Activated CD8-positive, alpha-beta memory T cell treated with anti-CD3 and anti-CD28 coated beads for 36 hours (primary cell): ENCODE results near the gene LPGAT1. TPM values are rescaled to one million over a fixed set of nuclear protein-coding genes. Genes with fewer than 3 reads are reported as not detected.
"Not testable (repeated sequence)": the region's sequence is repeated elsewhere in the genome, so short reads cannot be mapped to it uniquely, and the experiment has no call there.

Experiments
- CTCF ChIA-PET: fragments of 350-600 bp; sonication (Branson Sonifier 250); formaldehyde crosslinking; loops from one replicate; lab custom pipeline; 2021; ENCODE audit warnings: antibody characterized with exemption; lab: Charles Lee
- POLR2A ChIA-PET: fragments of 350-600 bp; sonication (Branson Sonifier 250); formaldehyde crosslinking; loops from one replicate; lab custom pipeline; 2021; ENCODE audit warnings: antibody characterized with exemption; lab: Charles Lee
- total RNA-seq, 2 experiments: library from RNA; stranded (reverse); gene quantifications; one replicate each; pipeline ENCODE4 v1.2.3, GENCODE V29; 2021

LPGAT1 gene
- total RNA-seq, 2 experiments from 2014 or later: 28.2 to 29.3 TPM

- POLR2A ChIA-PET: no interaction called here
- CTCF ChIA-PET: interaction anchor here (0.5 to 2.5 kb wide), 5 partner anchors 10 to 1067 kb away, joined by 4 to 6 read pairs (median 5); no protein-coding TSS in a partner anchor
Measured at GRCh38 chr1:211695135-211695816, 135.3 kb downstream of the LPGAT1 start.

DNA sequence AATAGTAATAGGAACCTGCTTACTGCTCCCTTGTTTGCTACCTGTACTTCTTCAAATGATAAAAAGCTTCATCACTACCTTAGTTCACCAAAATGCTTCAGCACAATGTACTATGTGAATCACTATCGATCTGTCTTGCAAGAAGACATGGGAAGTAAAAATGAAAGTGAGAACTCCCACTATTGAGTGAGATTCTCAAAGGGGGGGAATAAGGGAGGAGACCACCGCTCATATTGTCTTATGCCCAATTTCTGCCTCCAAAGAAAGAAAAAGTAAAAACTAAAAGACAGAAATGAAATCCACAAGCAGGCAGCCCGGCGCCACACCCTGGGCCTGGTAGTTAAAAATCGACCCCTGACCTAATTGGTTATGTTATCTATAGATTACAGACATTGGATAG is 136.7 kb downstream of the LPGAT1 start:
- CTCF ChIA-PET: interaction anchor here (0.6 kb wide), 1 partner anchor 369 kb away, joined by 3 read pairs; no protein-coding TSS in a partner anchor
- POLR2A ChIA-PET: not testable (repeated sequence)

Other genes with a start within 250 kb of the LPGAT1 start
- 10 to 100 TPM; 17.2 to 19.2 TPM for gene NEK2, start 155.1 kb downstream of the LPGAT1 start, total RNA-seq
- 10 to 100 TPM; 29.8 to 33.4 TPM for gene INTS7, start 204.8 kb upstream of the LPGAT1 start, total RNA-seq
- gene DTL, start 205.0 kb upstream of the LPGAT1 start, total RNA-seq: 10 to 100 TPM; 89.7 to 95.0 TPM